Immature natural killer cell (primary cell): Measurements from ENCODE around the gene CAPS. TPM values are rescaled to one million over a fixed set of nuclear protein-coding genes. Genes with fewer than 3 reads are reported as not detected.
"Not testable (repeated sequence)": the region's sequence is repeated elsewhere in the genome, so short reads cannot be mapped to it uniquely, and the experiment has no call there.

Source experiments
- DNase-seq, 3 donors: peaks; one replicate each; pipeline ENCODE4 v3.0.0; 2022; ENCODE audit warnings: mixed read lengths in 1 of 3
- H3K27ac Mint-ChIP-seq, 6 donors: one replicate each; pipeline ENCODE4 v1.8.0; 2020; ENCODE audit warnings: mixed read lengths in 6 of 6, mild to moderate bottlenecking in 5 of 6, inconsistent platforms in 4 of 6, moderate library complexity in 3 of 6
- H3K27me3 Mint-ChIP-seq, 3 donors: one replicate each; pipeline ENCODE4 v1.8.0; 2020 to 2021; ENCODE audit warnings: low read depth in 3 of 3, mild to moderate bottlenecking in 3 of 3, mixed read lengths in 3 of 3, moderate library complexity in 3 of 3, inconsistent platforms in 1 of 3
- H3K36me3 Mint-ChIP-seq, 3 donors: one replicate each; pipeline ENCODE4 v1.8.0; 2020; ENCODE audit warnings: mixed read lengths in 3 of 3, inconsistent platforms in 2 of 3, mild to moderate bottlenecking in 2 of 3
- H3K4me1 Mint-ChIP-seq, 2 donors: one replicate each; pipeline ENCODE4 v1.8.0; 2020; ENCODE audit warnings: inconsistent platforms in 2 of 2, mild to moderate bottlenecking in 2 of 2, mixed read lengths in 2 of 2, moderate library complexity in 1 of 2
- H3K4me3 Mint-ChIP-seq, 5 donors: one replicate each; pipeline ENCODE4 v1.8.0; 2020; ENCODE audit warnings: mild to moderate bottlenecking in 5 of 5, mixed read lengths in 5 of 5, inconsistent platforms in 3 of 5, moderate library complexity in 3 of 5
- H3K9me3 Mint-ChIP-seq, 6 donors: one replicate each; pipeline ENCODE4 v1.8.0; 2020; ENCODE audit warnings: mild to moderate bottlenecking in 6 of 6, mixed read lengths in 6 of 6, inconsistent platforms in 4 of 6, moderate library complexity in 3 of 6
- polyA plus RNA-seq, 3 donors: library from polyadenylated mRNA; unstranded; fragments of 300-500 nt; fragmentation: Illumina TruSeq; gene quantifications; one replicate each; pipeline ENCODE4 v1.2.3, GENCODE V29; 2021

CAPS gene
- polyA plus RNA-seq, 3 donors from 2014 or later, result 0.32 to 4.1 (median 2.2) TPM

DNA sequence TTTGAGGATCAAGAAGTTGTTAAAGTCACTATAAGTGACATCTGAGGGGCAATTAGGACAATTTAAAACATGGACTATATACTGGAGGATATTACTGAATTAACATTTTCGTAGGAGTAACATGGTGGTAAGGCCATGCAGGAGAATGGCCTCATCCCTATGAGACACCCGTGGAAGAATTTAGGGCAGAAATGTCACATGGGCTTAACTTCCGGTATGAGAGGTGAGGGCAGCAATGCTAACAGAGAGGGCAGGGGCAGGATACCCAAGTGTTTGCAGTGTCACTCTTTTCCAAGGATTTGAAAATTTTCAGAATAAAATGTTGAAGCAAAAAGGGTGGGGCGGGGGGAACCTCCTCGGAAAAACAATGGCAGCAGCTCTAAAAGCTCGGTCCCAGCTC, 40.2 kb downstream of the CAPS start:
- H3K4me3 Mint-ChIP-seq, result peak overlapping the region; percentile 53 to 82 (median 61)
- peak overlapping the region; percentile 66 to 94 (median 88) for H3K27ac Mint-ChIP-seq
- H3K36me3 Mint-ChIP-seq, result peaks cover 0 to 4% (median 0%) of the 10 kb centered on the region in 3 donors
- H3K4me1 Mint-ChIP-seq, result peaks cover 90 to 95% of the 10 kb centered on the region in 2 donors
- no peak for DNase-seq
- H3K9me3 Mint-ChIP-seq, result no peaks in the 10 kb centered on the region
- H3K27me3 Mint-ChIP-seq, result peaks cover 0 to 4% (median 0%) of the 10 kb centered on the region in 3 donors

DNA sequence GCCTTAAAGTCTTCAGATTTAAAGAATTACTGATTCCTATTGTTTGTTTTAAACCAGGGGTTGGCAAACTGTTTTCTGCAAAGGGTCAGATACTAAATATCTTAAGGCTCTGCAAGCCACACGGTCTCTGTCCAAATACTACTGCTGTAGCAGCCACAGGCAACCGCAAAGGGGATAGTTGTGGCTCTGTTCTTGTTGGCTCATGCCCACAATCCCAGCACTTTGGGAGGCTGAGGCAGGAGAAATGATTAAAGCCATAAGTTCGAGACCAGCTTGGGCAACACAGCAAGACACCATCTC, 41.5 kb downstream of the CAPS start:
- H3K27ac Mint-ChIP-seq, result peak overlapping the region in 4 of 6 donors; percentile 35 to 66 (median 64)
- peaks cover 0 to 4% (median 0%) of the 10 kb centered on the region in 3 donors for H3K27me3 Mint-ChIP-seq
- no peaks in the 10 kb centered on the region for H3K9me3 Mint-ChIP-seq
- H3K4me1 Mint-ChIP-seq, result peaks cover 92% of the 10 kb centered on the region in 2 donors
- peaks cover 0 to 4% (median 0%) of the 10 kb centered on the region in 3 donors for H3K36me3 Mint-ChIP-seq
- peak overlapping the region in 1 of 5 donors; percentile 27 for H3K4me3 Mint-ChIP-seq
- no peak for DNase-seq

DNA sequence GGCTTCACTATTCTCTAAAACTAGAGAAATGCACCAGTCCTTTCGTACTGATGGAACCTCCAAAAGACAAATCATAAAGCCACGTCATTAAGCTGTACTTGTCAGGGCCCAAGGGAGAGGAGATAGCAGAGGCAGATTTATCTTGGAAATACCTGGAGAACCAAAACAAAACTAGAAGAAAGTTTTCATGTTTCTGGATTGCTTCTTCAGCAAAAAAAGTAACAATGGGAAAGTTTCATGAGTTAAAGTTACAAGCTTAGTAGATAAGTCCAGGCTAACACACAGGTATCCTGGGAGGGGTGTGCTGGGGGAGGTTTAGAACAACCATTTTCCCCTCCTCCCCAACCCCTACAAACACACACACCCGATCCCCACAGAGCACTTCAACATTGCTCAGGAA, 42.3 kb downstream of the CAPS start:
- no peak for DNase-seq
- peak overlapping the region in 3 of 6 donors; percentile 12 to 66 (median 64) for H3K27ac Mint-ChIP-seq
- no peaks in the 10 kb centered on the region for H3K9me3 Mint-ChIP-seq
- H3K36me3 Mint-ChIP-seq, result peaks cover 0 to 4% (median 0%) of the 10 kb centered on the region in 3 donors
- H3K4me3 Mint-ChIP-seq, result no peak overlapping the region
- peaks cover 0 to 4% (median 0%) of the 10 kb centered on the region in 3 donors for H3K27me3 Mint-ChIP-seq
- H3K4me1 Mint-ChIP-seq, result peaks cover 92% of the 10 kb centered on the region in 2 donors

DNA sequence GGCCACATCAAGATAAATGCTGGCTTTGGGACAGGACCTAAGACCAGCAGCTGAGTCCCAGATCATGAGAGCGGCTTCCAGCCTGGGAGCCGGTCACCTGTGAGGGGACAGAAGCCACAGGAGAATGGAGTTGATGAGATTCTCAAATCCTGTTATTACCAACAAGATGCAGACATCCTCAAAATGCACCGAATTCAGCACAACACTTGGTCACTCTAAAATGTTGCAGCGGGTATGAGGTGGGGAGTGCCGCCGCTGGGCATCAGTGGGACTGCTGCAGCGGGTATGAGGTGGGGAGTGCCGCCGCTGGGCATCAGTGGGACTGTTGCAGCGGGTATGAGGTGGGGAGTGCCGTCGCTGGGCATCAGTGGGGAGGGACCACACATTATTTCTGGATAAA, 42.7 kb downstream of the CAPS start:
- DNase-seq, result no peak
- Mint-ChIP-seq H3K27ac (peak overlapping the region in 2 of 6 donors; percentile 12 to 64), H3K36me3 (peaks cover 0 to 4% (median 0%) of the 10 kb centered on the region in 3 donors), H3K9me3 (no peaks in the 10 kb centered on the region), H3K27me3 (peaks cover 0 to 4% (median 0%) of the 10 kb centered on the region in 3 donors), H3K4me1 (peaks cover 92% of the 10 kb centered on the region in 2 donors), H3K4me3 (no peak overlapping the region)

DNA sequence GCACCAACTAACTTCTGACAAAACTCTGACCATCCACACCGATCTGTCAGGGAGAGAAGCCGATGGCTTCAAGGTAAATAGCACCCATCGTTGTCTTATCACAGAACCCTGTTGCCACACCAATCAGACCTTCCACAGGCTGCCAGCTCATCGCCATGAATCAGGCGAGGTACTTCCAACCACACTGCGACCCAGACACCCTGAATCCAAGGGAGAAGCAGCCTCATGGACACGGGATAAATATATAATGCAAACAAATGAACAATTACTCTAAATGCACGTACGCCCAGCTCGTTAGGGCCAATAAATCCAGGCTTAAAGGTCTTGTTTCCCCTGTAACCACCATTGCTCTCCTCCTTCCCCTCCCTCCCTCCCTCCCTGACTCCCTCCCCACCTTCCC, 43.1 kb downstream of the CAPS start:
- Mint-ChIP-seq H3K27me3 (peaks cover 0 to 8% (median 0%) of the 10 kb centered on the region in 3 donors), H3K4me1 (peaks cover 92% of the 10 kb centered on the region in 2 donors), H3K4me3 (no peak overlapping the region), H3K27ac (no peak overlapping the region), H3K36me3 (peaks cover 0 to 4% (median 0%) of the 10 kb centered on the region in 3 donors), H3K9me3 (no peaks in the 10 kb centered on the region)
- DNase-seq, result no peak

DNA sequence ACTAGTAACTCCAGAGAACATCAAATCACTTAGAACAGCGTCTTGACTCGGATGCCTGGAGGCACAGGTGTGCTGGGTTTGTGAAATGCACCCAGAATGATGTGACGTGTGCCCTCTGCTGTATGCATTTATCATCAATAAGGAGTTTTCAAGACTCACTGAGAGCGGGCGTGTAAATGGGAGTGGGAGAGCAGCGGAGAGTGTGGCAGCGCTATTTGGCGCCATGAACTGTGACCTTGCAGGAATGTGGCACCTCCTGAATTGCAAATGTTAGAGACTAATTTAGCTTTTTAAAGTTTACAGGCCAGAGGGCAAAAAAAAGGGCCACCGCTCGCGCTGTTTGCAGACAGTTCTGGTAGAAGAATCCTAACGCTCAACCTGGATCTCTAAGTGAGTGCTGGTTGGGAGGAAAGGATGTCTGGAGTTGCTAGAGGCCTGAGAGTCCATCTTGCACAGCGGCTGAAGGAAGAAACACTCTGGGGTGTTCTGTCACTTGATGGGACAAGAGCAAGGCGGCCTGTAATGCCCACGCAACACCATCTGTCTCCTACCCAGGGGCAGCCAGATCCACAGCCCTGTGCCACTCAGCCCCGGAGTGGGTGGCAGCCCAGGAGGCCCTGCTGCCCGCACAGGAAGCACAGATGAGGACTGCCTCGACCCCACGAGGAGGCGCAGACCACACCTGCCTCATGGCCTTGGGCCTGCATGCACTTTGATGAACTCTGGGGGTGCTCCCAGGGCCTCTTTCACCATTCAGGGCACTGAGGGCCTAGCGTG, 44.2 kb downstream of the CAPS start:
- no peak for DNase-seq
- H3K27ac Mint-ChIP-seq, result peak overlapping the region in 5 of 6 donors; percentile 17 to 93 (median 66)
- H3K4me1 Mint-ChIP-seq, result peaks cover 92% of the 10 kb centered on the region in 2 donors
- peaks cover 0 to 5% (median 0%) of the 10 kb centered on the region in 3 donors for H3K27me3 Mint-ChIP-seq
- H3K36me3 Mint-ChIP-seq, result peaks cover 0 to 4% (median 0%) of the 10 kb centered on the region in 3 donors
- no peaks in the 10 kb centered on the region for H3K9me3 Mint-ChIP-seq
- peak overlapping the region in 1 of 5 donors; percentile 45 for H3K4me3 Mint-ChIP-seq

DNA sequence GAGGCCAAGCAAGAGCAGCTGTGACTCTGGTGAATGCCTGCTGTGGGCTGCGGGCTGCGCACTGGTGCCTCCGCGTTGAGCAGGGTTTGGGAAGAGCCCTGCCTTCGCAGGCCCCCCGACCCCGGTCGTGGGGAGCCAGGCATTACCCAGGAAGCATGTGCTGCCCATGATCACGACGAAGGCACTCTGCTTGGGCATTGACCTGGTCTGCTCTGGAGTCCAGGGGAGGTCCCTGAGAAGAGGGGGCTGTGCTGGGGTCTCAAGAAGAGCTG, 44.7 kb downstream of the CAPS start:
- no peak for DNase-seq
- Mint-ChIP-seq H3K36me3 (peaks cover 0 to 4% (median 0%) of the 10 kb centered on the region in 3 donors), H3K27ac (peak overlapping the region in 3 of 6 donors; percentile 49 to 74 (median 50)), H3K4me1 (peaks cover 92% of the 10 kb centered on the region in 2 donors), H3K27me3 (peaks cover 0 to 5% (median 0%) of the 10 kb centered on the region in 3 donors), H3K9me3 (no peaks in the 10 kb centered on the region), H3K4me3 (no peak overlapping the region)

DNA sequence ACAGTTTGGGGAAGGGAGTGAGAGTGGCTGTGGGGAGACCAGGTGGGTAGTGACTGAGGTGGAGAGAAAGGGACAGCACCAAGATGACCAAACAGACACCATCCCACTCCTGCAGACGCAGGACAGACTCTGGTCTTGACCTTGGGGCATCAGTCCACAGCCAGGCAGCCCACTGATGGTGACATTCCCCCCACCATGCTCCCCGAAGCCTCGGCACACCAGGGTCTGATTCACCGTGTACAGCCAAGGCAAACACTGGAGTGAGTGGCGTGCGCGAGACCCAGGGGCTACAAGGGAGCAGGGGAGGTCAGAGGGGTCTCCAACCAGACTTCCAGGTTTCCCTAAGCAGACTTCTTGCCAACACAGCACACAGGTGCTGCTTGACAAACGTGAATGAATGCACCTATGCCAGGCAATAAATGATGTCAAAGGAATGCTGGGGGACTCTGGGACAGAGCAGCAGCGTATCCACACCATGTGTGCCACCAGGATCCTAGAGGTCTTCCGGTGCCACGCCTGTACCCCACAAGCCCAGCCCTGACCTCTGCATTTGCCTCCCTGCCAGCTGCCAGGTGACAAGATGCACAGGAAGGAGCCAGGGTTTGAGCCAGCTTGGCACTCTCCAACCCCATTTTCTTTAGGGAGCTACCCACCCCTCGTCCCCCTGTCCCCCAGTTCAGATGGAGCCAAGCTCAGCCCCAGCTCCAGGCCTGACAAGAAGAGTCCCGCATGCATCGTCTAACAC, 45.4 kb downstream of the CAPS start:
- peaks cover 91 to 92% of the 10 kb centered on the region in 2 donors for H3K4me1 Mint-ChIP-seq
- no peaks in the 10 kb centered on the region for H3K9me3 Mint-ChIP-seq
- no peak for DNase-seq
- no peak overlapping the region for H3K4me3 Mint-ChIP-seq
- peak overlapping the region in 5 of 6 donors; percentile 89 to 98 (median 96) for H3K27ac Mint-ChIP-seq
- peaks cover 0 to 5% (median 0%) of the 10 kb centered on the region in 3 donors for H3K27me3 Mint-ChIP-seq
- peaks cover 0 to 4% (median 0%) of the 10 kb centered on the region in 3 donors for H3K36me3 Mint-ChIP-seq

DNA sequence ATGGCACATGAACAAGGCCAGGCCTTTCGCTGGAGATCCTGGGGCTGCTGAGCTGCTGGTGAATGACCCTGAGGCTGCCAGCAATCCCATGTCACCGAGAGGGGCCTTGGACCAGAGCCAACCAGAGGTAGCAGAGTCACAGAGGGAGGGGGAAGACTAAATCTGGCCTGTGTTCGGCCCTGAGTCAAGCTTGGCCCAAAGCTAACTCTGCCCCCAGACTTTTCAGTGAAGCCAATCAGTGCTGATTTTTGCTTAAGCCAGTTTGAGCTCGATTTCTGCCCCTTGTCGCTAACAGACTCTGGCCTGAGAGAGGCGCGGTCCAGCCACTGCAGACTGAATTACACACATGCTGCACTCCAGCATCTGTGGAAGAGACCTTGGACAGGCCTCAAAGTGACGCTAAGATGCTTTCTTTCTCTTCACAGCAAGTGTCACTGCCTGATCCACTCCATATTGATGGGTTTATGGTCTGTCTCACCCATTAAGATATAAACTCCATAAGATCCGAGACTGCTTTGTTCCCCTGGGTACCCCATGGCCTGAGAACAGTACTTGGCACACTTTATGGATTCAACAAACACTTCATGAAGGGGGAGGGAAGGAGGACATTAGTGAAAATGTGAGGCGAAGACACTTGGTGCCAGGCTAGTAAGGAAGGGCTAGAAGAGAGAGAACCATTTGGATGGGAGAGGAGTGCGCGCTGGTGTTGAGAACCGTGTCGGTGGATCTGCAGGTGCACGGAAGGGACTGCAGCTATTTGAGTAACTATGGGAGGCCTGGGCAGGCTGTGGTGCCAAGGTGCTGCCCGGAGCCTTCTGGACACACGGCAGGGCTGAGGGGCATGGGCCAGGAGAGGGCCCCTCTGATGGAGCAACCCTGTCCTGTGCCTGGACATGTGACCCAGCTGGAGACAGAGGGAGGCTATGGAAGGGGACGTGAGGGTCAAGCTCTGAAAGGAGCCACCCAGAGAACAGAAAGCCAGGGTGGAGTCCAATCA, 46.2 kb downstream of the CAPS start:
- H3K4me1 Mint-ChIP-seq, result peaks cover 90% of the 10 kb centered on the region in 2 donors
- peaks cover 0 to 5% (median 0%) of the 10 kb centered on the region in 3 donors for H3K27me3 Mint-ChIP-seq
- no peak for DNase-seq
- peaks cover 0 to 4% (median 0%) of the 10 kb centered on the region in 3 donors for H3K36me3 Mint-ChIP-seq
- peak overlapping the region; percentile 89 to 98 (median 96) for H3K27ac Mint-ChIP-seq
- peak overlapping the region; percentile 24 to 76 (median 66) for H3K4me3 Mint-ChIP-seq
- H3K9me3 Mint-ChIP-seq, result no peaks in the 10 kb centered on the region

DNA sequence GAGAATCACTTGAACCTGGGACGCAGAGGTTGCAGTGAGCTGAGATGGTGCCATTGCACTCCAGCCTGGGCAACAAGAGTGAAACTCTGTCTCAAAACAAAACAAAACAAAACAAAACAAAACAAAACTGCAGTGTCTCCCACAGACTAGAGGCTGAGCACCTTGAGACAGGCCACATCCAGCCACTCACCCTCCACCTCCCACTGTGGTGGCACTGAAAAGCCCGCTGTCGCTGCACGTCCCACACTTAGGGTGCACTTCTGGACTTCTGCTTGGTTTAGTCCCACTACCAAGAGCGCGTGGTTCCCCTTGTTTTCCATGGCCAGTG, 47.6 kb downstream of the CAPS start:
- DNase-seq, H3K27me3 Mint-ChIP-seq, H3K9me3 Mint-ChIP-seq, H3K36me3 Mint-ChIP-seq: not testable (repeated sequence)
- Mint-ChIP-seq H3K4me3 (peak overlapping the region; percentile 45 to 84 (median 76)), H3K27ac (peak overlapping the region; percentile 89 to 98 (median 96)), H3K4me1 (peaks cover 83 to 90% of the 10 kb centered on the region in 2 donors)

DNA sequence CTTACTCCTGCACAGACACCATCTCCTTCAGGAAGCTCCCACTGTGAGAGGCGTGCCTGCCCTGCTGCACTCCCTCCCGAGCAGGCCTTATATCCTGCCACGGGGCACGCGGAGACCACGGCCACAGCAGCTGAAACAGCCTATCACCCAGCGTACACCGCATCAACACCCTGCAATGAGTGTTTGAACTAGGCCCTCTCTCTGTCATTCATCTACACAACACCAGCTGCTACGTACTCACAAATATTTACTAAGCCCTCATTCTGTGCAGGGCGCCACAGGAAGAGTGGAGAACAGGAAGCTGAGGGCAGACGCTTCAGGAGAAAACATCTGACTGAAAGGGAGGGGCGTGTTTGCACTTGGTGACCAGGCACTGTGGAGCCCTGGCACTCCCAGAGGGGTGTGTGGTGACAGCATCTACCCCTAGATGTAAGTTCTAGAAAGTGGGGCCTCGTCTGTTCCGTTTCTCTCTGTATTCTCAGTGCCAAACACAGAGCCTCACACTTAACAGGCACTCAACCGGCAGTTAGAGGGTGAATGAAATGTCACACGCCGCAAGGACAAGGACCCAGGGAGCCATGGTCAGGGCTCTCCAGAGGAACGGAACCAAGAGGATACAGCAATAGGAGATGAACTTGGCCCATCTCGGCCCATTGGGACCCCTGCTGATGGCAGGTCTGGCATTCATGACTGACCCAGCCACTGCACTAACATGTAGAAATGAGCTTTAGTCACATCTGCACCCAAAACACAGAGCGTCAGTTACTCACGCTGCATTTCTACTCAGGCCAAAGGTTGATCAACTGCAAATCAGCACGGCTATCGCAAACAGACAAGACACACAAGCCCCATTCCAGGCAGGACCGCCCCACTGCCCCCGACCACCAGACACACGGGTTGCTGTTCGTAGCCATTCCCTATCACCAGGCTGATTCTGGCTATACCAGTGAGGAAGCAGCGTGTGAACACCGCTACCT, 48.2 kb downstream of the CAPS start:
- Mint-ChIP-seq H3K36me3 (peaks cover 0 to 4% (median 4%) of the 10 kb centered on the region in 3 donors), H3K9me3 (no peaks in the 10 kb centered on the region), H3K27ac (peak overlapping the region; percentile 89 to 98 (median 96)), H3K27me3 (peaks cover 0 to 5% (median 0%) of the 10 kb centered on the region in 3 donors), H3K4me3 (peak overlapping the region; percentile 45 to 84 (median 76)), H3K4me1 (peaks cover 85 to 91% of the 10 kb centered on the region in 2 donors)
- peak; percentile 75 to 81 (median 79) for DNase-seq

DNA sequence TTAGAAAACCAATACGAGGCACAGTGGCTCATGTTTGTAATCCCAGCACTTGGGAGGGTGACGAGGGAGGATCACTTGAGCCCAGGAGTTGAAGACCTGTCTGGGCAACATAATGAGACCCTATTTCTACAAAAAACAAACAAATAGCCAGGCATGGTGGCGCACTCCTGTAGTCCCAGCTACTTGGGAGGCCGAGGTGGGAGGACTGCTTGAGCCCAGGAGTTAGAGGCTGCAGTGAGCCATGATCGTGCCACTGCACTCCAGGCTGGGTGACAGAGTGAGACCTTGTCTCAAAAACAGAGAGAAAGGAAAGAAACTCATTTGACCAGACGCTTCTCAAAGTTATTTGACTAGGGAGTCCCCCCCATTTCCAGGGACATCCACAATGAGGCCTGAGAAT, 49.2 kb downstream of the CAPS start:
- not testable (repeated sequence) for H3K9me3 Mint-ChIP-seq, DNase-seq, H3K36me3 Mint-ChIP-seq, H3K27me3 Mint-ChIP-seq
- peak overlapping the region in 3 of 5 donors; percentile 20 to 74 (median 22) for H3K4me3 Mint-ChIP-seq
- H3K4me1 Mint-ChIP-seq, result peaks cover 86 to 91% of the 10 kb centered on the region in 2 donors
- H3K27ac Mint-ChIP-seq, result peak overlapping the region; percentile 89 to 98 (median 96)
